HepG2 (cell line): ENCODE measurements around the gene SPATA13. TPM values are rescaled to one million over a fixed set of nuclear protein-coding genes. Genes with fewer than 3 reads are reported as not detected.

Experiments
- ATAC-seq: fragments of 200-7000 bp; cut with Tn5 transposase; 3 replicates; pipeline ENCODE4 v1.9.1; 2020; ENCODE audit warnings: mild to moderate bottlenecking, moderate library complexity
- BruUV-seq: library from RNA; stranded (reverse); fragments of 400-500 nt; replicated peaks from 2 replicates; lab custom pipeline; 2021; lab: Mats Ljungman, UMichigan
- CTCF ChIA-PET: fragments of 300-600 bp; formaldehyde crosslinking; extraction: SDS; loops from one replicate; lab custom pipeline; 2021; ENCODE audit warnings: low total read pairs, inconsistent platforms, low intra/inter-chr PET ratio; lab: Yijun Ruan, JAX
- POLR2A ChIA-PET: fragments of 350-600 bp; sonication (Branson Sonifier 250); formaldehyde crosslinking; loops from one replicate; lab custom pipeline; 2020; ENCODE audit warnings: antibody characterized with exemption, inconsistent platforms; lab: Yijun Ruan, JAX
- DNase-seq: peaks from one replicate; pipeline ENCODE4 v3.0.0-alpha.2; 2015; ENCODE audit warnings: low spot score
- FAIRE-seq: peaks from 3 replicates; lab custom pipeline; 2011; peaks lifted over from hg19 to GRCh38; lab: Jason Lieb, UNC
- H2AFZ ChIP-seq: one replicate; pipeline ENCODE4 v1.6.1; 2011; ENCODE audit warnings: low read length, inconsistent platforms
- H3K27ac ChIP-seq: fragments of 300-600 bp; 3 replicates; pipeline ENCODE4 v1.8.0; 2011; ENCODE audit warnings: mixed run types, mild to moderate bottlenecking, mixed read lengths, low read length, inconsistent platforms; ENCODE audit not compliant: insufficient read depth; ENCODE audit errors: extremely low read length
- H3K27me3 ChIP-seq, 2 experiments: fragments of 200-600 bp in 1 of 2; 2 replicates in 1 of 2; 3 replicates in 1 of 2; pipeline versions ENCODE4 v1.6.0 to v1.8.0; 2011; ENCODE audit warnings: low read length in 2 of 2, mild to moderate bottlenecking in 2 of 2, moderate library complexity in 2 of 2, inconsistent platforms in 1 of 2; ENCODE audit not compliant: insufficient read depth in 2 of 2, control insufficient read depth in 1 of 2
- H3K36me3 ChIP-seq, 2 experiments: fragments of 200-600 bp in 1 of 2; replicated peaks in 1 of 2; 2 replicates in 1 of 2; 3 replicates in 1 of 2; pipeline versions ENCODE4 v1.5.1 to v1.8.0; 2011; ENCODE audit warnings: low read length in 2 of 2, inconsistent platforms in 1 of 2; ENCODE audit not compliant: insufficient read depth in 2 of 2, control insufficient read depth in 1 of 2
- H3K4me1 ChIP-seq: 2 replicates; pipeline ENCODE4 v1.5.1; 2012; ENCODE audit warnings: low read length, inconsistent platforms; ENCODE audit not compliant: insufficient read depth
- H3K4me2 ChIP-seq: 2 replicates; pipeline ENCODE4 v1.6.0; 2011; ENCODE audit warnings: low read depth, low read length, inconsistent platforms
- H3K4me3 ChIP-seq, 3 experiments: fragments of 200-600 bp in 1 of 3; sonication (generic), shearing (Covaris generic) in 1 of 3; replicated peaks in 1 of 3; 2 replicates each; pipeline ENCODE4 v1.5.1; 2011 to 2016; ENCODE audit warnings: low read length in 3 of 3, inconsistent platforms in 2 of 3, low read depth in 2 of 3, mild to moderate bottlenecking in 2 of 3, control low read depth in 1 of 3, mixed read lengths in 1 of 3; ENCODE audit not compliant: insufficient read depth in 1 of 3
- H3K79me2 ChIP-seq: one replicate; pipeline ENCODE4 v1.6.1; 2011; ENCODE audit warnings: low read length, inconsistent platforms; ENCODE audit not compliant: insufficient read depth
- H3K9ac ChIP-seq: 2 replicates; pipeline ENCODE4 v1.6.0; 2011; ENCODE audit warnings: mild to moderate bottlenecking, low read depth, low read length, inconsistent platforms; ENCODE audit not compliant: insufficient read depth
- H3K9me3 ChIP-seq: 2 replicates; pipeline ENCODE4 v1.5.1; 2012; ENCODE audit warnings: mild to moderate bottlenecking, low read length
- H4K20me1 ChIP-seq: 2 replicates; pipeline ENCODE4 v1.6.0; 2011; ENCODE audit warnings: inconsistent platforms, mild to moderate bottlenecking, low read length, moderate library complexity; ENCODE audit not compliant: insufficient read depth
- AFF4 ChIP-seq: sonication (generic); formaldehyde crosslinking; IDR thresholded peaks from 2 replicates; pipeline ENCODE4 v1.4.0; 2020; ENCODE audit warnings: missing genetic modification reagents
- FOXP1 ChIP-seq, 2 experiments: fragments of 450-650 bp in 1 of 2; IDR thresholded peaks; 2 replicates each; pipeline ENCODE4 v1.6.1; 2017 to 2018; ENCODE audit warnings: antibody characterized with exemption in 1 of 2
- HHEX ChIP-seq: IDR thresholded peaks from 2 replicates; pipeline ENCODE4 v1.6.1; 2016; ENCODE audit warnings: control low read depth
- IKZF4 ChIP-seq: sonication (generic); formaldehyde crosslinking; IDR thresholded peaks from 2 replicates; pipeline ENCODE4 v1.5.1; 2020; ENCODE audit warnings: borderline replicate concordance, mild to moderate bottlenecking, low read depth, missing genetic modification reagents; ENCODE audit errors: not compliant biosample characterization
- KLF11 ChIP-seq: IDR thresholded peaks from 2 replicates; pipeline ENCODE4 v1.6.1; 2016; ENCODE audit warnings: missing compliant biosample characterization
- MEF2D ChIP-seq: sonication (generic); formaldehyde crosslinking; IDR thresholded peaks from 2 replicates; pipeline ENCODE4 v1.5.1; 2020; ENCODE audit warnings: mild to moderate bottlenecking, missing genetic modification reagents
- MEIS1 ChIP-seq: sonication (generic); formaldehyde crosslinking; IDR thresholded peaks from 2 replicates; pipeline ENCODE4 v1.9.0; 2021; ENCODE audit warnings: mild to moderate bottlenecking, missing genetic modification reagents, moderate library complexity, borderline replicate concordance
- ZBTB7A ChIP-seq: sonication (generic); formaldehyde crosslinking; IDR thresholded peaks from 2 replicates; pipeline ENCODE4 v1.8.0; 2022; ENCODE audit warnings: mild to moderate bottlenecking, missing genetic modification reagents
- ZNF543 ChIP-seq: sonication (generic); formaldehyde crosslinking; IDR thresholded peaks from 2 replicates; pipeline ENCODE4 v1.4.0; 2020; ENCODE audit warnings: mild to moderate bottlenecking, missing genetic modification reagents
- ZNF773 ChIP-seq: sonication (generic); formaldehyde crosslinking; IDR thresholded peaks from 2 replicates; pipeline ENCODE4 v1.4.0; 2020; ENCODE audit warnings: missing genetic modification reagents, borderline replicate concordance
- ZNF780A ChIP-seq: sonication (generic); formaldehyde crosslinking; IDR thresholded peaks from 2 replicates; pipeline ENCODE4 v1.8.0; 2022; ENCODE audit warnings: mild to moderate bottlenecking, missing genetic modification reagents, moderate library complexity
- WGBS: methylation state at CpG from one replicate; pipeline ENCODE4 v1.1.6; 2017; ENCODE audit warnings: low lambda C conversion rate; 5-methylcytosine and 5-hydroxymethylcytosine counted together
- in situ Hi-C: cut with HindIII; loops from 2 replicates; pipeline ENCODE4 v1.10.0; 2017; ENCODE audit warnings: low pct_unique_long_range_greater_than_20kb; ENCODE audit not compliant: extremely low pct_ligation_motif_present
- intact Hi-C: fragments of 100-400 bp; cut with micrococcal nuclease; formaldehyde crosslinking; loops from one replicate; pipeline ENCODE4 v1.10.0; 2022; ENCODE audit not compliant: unreplicated experiment
- polyA plus RNA-seq, 8 experiments: library from polyadenylated mRNA; depleted of rRNA in 3 of 8; stranded (reverse) in 7 of 8; unstranded in 1 of 8; fragments of >200 nt; fragmentation: Illumina TruSeq in 4 of 8; extraction: Trizol in 4 of 8; gene quantifications; 2 replicates each; pipeline versions ENCODE4 v1.2.1 to v1.2.3, GENCODE V29; 2011 to 2016; ENCODE audit warnings: low read depth in 4 of 8, missing spikeins in 1 of 8, mixed read lengths in 1 of 8; ENCODE audit not compliant: insufficient read depth in 1 of 8
- total RNA-seq, 5 experiments: library from RNA; depleted of rRNA; stranded (reverse); fragments of >200 nt; fragmentation: Illumina TruSeq; extraction: Trizol; gene quantifications; 2 replicates each; pipeline ENCODE4 v1.2.3, GENCODE V29; 2016; ENCODE audit warnings: low read depth in 1 of 5
- TF ChIP-seq, protein P1 (sequence below): sonication (generic); formaldehyde crosslinking; IDR thresholded peaks from 2 replicates; pipeline ENCODE4 v1.8.0; 2022; ENCODE audit warnings: mild to moderate bottlenecking, missing genetic modification reagents, moderate library complexity
- TF ChIP-seq, protein P2 (sequence below): sonication (generic); formaldehyde crosslinking; IDR thresholded peaks from 2 replicates; pipeline ENCODE4 v1.4.0; 2020; ENCODE audit warnings: mild to moderate bottlenecking, missing genetic modification reagents
- TF ChIP-seq, protein P3 (sequence below): IDR thresholded peaks from 2 replicates; pipeline ENCODE4 v1.6.1; 2016; ENCODE audit warnings: mild to moderate bottlenecking, missing biosample characterization, missing genetic modification reagents

The SPATA13 gene
- total and polyA plus RNA-seq, 2 of the 13 experiments (the other 11 are each of a cell fraction or from before 2014, with no cell fraction given) = 11.3 to 14.2 TPM

GRCh38 chr13:24217601-24218281 is 57.2 kb downstream of the SPATA13 start:
- ATAC-seq = peak; percentile 91
- in situ Hi-C loops (no loop called here), intact Hi-C loops (loop anchor here (5.0 kb wide), 1 partner anchor 110 kb away; no protein-coding TSS in a partner anchor)
- Histone ChIP-seq H3K9me3 (no peaks in the 10 kb centered on the region), H3K27me3 (no peaks in the 10 kb centered on the region), H2AFZ (no peak overlapping the region), H3K27ac (peak overlapping the region; percentile 69), H3K4me3 (no peak overlapping the region; a peak in 1 of 6 replicates), H3K79me2 (peaks cover 16% of the 10 kb centered on the region), H3K36me3 (peaks cover 0 to 1% of the 10 kb centered on the region in 2 experiments; a peak in 1 of 5 replicates), H4K20me1 (no peaks in the 10 kb centered on the region), H3K4me2 (peak overlapping the region; percentile 49), H3K9ac (peak overlapping the region; percentile 46; the same call in 1 of the 2 replicates), H3K4me1 (peaks cover 88% of the 10 kb centered on the region)
- 24% methylated on average over 6 of the region's 6 CpGs for WGBS
- ChIA-PET POLR2A (interaction anchor here (1.0 to 3.2 kb wide), 6 partner anchors 31 to 201 kb away, joined by 3 to 17 read pairs (median 6); partner anchors contain the start of gene SPATA13), CTCF (interaction anchor here (0.9 to 1.4 kb wide), 3 partner anchors 56 to 198 kb away, joined by 3 to 8 read pairs (median 3); no protein-coding TSS in a partner anchor)
- FAIRE-seq = peak; percentile 74
- BruUV-seq = no TSS peak
- peak; percentile 72 for DNase-seq
- no peak for TF ChIP-seq AFF4 (CRISPR knock-in tag)
- TF ChIP-seq, protein P1, sequence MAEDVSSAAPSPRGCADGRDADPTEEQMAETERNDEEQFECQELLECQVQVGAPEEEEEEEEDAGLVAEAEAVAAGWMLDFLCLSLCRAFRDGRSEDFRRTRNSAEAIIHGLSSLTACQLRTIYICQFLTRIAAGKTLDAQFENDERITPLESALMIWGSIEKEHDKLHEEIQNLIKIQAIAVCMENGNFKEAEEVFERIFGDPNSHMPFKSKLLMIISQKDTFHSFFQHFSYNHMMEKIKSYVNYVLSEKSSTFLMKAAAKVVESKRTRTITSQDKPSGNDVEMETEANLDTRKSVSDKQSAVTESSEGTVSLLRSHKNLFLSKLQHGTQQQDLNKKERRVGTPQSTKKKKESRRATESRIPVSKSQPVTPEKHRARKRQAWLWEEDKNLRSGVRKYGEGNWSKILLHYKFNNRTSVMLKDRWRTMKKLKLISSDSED (CRISPR knock-in tag) = no peak
- TF ChIP-seq HHEX (CRISPR knock-in tag) = no peak
- no peak for TF ChIP-seq KLF11 (CRISPR knock-in tag)
- TF ChIP-seq IKZF4 = no peak
- TF ChIP-seq MEF2D = 0 out of 2 replicates have a peak, but pooled peaks have one; percentile 35
- TF ChIP-seq ZNF780A (CRISPR knock-in tag) = no peak
- TF ChIP-seq, protein P2, sequence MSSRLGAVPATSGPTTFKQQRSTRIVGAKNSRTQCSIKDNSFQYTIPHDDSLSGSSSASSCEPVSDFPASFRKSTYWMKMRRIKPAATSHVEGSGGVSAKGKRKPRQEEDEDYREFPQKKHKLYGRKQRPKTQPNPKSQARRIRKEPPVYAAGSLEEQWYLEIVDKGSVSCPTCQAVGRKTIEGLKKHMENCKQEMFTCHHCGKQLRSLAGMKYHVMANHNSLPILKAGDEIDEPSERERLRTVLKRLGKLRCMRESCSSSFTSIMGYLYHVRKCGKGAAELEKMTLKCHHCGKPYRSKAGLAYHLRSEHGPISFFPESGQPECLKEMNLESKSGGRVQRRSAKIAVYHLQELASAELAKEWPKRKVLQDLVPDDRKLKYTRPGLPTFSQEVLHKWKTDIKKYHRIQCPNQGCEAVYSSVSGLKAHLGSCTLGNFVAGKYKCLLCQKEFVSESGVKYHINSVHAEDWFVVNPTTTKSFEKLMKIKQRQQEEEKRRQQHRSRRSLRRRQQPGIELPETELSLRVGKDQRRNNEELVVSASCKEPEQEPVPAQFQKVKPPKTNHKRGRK (CRISPR knock-in tag) = no peak
- TF ChIP-seq, protein P3, sequence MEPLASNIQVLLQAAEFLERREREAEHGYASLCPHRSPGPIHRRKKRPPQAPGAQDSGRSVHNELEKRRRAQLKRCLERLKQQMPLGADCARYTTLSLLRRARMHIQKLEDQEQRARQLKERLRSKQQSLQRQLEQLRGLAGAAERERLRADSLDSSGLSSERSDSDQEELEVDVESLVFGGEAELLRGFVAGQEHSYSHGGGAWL (CRISPR knock-in tag) = no peak
- no peak for TF ChIP-seq ZBTB7A (CRISPR knock-in tag)
- TF ChIP-seq FOXP1 (IDR thresholded peaks at IDR 0.05) = peak; percentile 71
- peak; percentile 87 for TF ChIP-seq FOXP1 (CRISPR knock-in tag; IDR thresholded peaks at IDR 0.05)
- 0 out of 2 replicates have a peak, but pooled peaks have one; percentile 48 for TF ChIP-seq ZNF543
- TF ChIP-seq ZNF773 (CRISPR knock-in tag) = no peak
- TF ChIP-seq MEIS1 (CRISPR knock-in tag) = no peak
